WTC11 (cell line): ENCODE results near the gene OR4L1.

Experiments
- ELF4 ChIP-seq: sonication (generic); formaldehyde crosslinking; IDR thresholded peaks from 2 replicates; pipeline ENCODE4 v1.8.1; 2022; ENCODE audit warnings: low read depth, mild to moderate bottlenecking, moderate library complexity, missing genetic modification reagents
- JAZF1 ChIP-seq: fragments of 250-450 bp; sonication (Bioruptor Pico); IDR thresholded peaks from 2 replicates; pipeline ENCODE4 v1.9.0; 2021; ENCODE audit warnings: moderate library complexity, mild to moderate bottlenecking, inconsistent platforms
- KAT7 ChIP-seq: sonication (generic); formaldehyde crosslinking; IDR thresholded peaks from 2 replicates; pipeline ENCODE4 v1.8.1; 2023; ENCODE audit warnings: missing genetic modification reagents, mild to moderate bottlenecking, borderline replicate concordance
- TEAD4 ChIP-seq: sonication (generic); formaldehyde crosslinking; IDR thresholded peaks from 2 replicates; pipeline ENCODE4 v1.8.0; 2022; ENCODE audit warnings: mild to moderate bottlenecking, missing genetic modification reagents
- TP53 ChIP-seq: sonication (generic); formaldehyde crosslinking; IDR thresholded peaks from 2 replicates; pipeline ENCODE4 v1.8.1; 2023; ENCODE audit warnings: mild to moderate bottlenecking, missing genetic modification reagents
- TF ChIP-seq, protein P1 (sequence below): fragments of 200-600 bp; IDR thresholded peaks from 2 replicates; pipeline ENCODE4 v1.8.0; 2022; ENCODE audit warnings: antibody characterized with exemption
- TF ChIP-seq, protein P2 (sequence below): sonication (generic); formaldehyde crosslinking; conservative IDR thresholded peaks from 2 replicates; pipeline ENCODE4 v1.8.1; 2022; ENCODE audit warnings: mild to moderate bottlenecking, missing genetic modification reagents

DNA sequence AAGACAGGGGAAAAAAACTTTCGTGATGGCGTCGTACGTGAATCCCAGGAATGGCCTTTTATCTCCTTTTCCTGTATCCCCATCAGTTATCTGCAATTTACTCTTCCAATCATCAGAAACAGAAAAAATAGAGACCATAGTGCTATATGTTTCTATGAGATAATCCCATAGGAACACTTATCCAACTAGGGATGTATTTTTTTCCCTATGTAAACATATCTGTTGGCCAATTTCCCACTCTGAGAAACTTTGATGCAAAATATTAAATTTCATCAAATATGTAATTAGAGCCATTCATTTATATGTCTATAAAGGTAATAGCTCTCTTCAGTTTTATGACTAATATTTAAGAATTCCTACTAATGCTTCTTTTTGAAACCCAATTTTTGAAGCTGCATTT is 23.9 kb upstream of the OR4L1 start, which contains the start of gene OR4K13:
- no peak for TF ChIP-seq KAT7 (CRISPR knock-in tag)
- TF ChIP-seq, protein P1, sequence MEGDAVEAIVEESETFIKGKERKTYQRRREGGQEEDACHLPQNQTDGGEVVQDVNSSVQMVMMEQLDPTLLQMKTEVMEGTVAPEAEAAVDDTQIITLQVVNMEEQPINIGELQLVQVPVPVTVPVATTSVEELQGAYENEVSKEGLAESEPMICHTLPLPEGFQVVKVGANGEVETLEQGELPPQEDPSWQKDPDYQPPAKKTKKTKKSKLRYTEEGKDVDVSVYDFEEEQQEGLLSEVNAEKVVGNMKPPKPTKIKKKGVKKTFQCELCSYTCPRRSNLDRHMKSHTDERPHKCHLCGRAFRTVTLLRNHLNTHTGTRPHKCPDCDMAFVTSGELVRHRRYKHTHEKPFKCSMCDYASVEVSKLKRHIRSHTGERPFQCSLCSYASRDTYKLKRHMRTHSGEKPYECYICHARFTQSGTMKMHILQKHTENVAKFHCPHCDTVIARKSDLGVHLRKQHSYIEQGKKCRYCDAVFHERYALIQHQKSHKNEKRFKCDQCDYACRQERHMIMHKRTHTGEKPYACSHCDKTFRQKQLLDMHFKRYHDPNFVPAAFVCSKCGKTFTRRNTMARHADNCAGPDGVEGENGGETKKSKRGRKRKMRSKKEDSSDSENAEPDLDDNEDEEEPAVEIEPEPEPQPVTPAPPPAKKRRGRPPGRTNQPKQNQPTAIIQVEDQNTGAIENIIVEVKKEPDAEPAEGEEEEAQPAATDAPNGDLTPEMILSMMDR: no peak
- no peak for TF ChIP-seq TP53 (CRISPR knock-in tag)
- no peak for TF ChIP-seq ELF4
- no peak for TF ChIP-seq JAZF1 (CRISPR knock-in tag)
- TF ChIP-seq TEAD4: no peak
- TF ChIP-seq, protein P2, sequence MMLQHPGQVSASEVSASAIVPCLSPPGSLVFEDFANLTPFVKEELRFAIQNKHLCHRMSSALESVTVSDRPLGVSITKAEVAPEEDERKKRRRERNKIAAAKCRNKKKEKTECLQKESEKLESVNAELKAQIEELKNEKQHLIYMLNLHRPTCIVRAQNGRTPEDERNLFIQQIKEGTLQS (CRISPR knock-in tag): no peak
